ENCODE results near the gene DNAJC7. TPM values are rescaled to one million over a fixed set of nuclear protein-coding genes. Genes with fewer than 3 reads are reported as not detected.

The DNAJC7 gene
- total RNA-seq, 1 donor from 2014 or later, result 85.9 TPM

- no peak for DNase-seq (ENCODE audit: low read depth)
Observed at GRCh38 chr17:41976142-41976768, 41.0 kb downstream of the DNAJC7 start.

GRCh38 chr17:41975099-41976083, 41.8 kb downstream of the DNAJC7 start:
- DNase-seq (ENCODE audit: low read depth), result peak; percentile 49

GRCh38 chr17:41974658-41975057, 42.6 kb downstream of the DNAJC7 start:
- DNase-seq (ENCODE audit: low read depth), result no peak

GRCh38 chr17:41974031-41974430, 43.2 kb downstream of the DNAJC7 start:
- no peak for DNase-seq (ENCODE audit: low read depth)

DNA sequence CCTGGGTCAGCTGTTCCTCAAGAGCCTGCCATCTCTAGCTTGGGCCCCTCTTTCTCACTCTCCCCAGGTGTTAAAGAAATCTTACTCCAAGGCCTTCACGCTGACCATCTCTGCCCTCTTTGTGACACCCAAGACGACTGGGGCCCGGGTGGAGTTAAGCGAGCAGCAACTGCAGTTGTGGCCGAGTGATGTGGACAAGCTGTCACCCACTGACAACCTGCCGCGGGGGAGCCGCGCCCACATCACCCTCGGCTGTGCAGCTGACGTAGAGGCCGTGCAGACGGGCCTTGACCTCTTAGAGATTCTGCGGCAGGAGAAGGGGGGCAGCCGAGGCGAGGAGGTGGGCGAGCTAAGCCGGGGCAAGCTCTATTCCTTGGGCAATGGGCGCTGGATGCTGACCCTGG, 43.8 kb downstream of the DNAJC7 start:
- DNase-seq (ENCODE audit: low read depth), result peak; percentile 78

DNA sequence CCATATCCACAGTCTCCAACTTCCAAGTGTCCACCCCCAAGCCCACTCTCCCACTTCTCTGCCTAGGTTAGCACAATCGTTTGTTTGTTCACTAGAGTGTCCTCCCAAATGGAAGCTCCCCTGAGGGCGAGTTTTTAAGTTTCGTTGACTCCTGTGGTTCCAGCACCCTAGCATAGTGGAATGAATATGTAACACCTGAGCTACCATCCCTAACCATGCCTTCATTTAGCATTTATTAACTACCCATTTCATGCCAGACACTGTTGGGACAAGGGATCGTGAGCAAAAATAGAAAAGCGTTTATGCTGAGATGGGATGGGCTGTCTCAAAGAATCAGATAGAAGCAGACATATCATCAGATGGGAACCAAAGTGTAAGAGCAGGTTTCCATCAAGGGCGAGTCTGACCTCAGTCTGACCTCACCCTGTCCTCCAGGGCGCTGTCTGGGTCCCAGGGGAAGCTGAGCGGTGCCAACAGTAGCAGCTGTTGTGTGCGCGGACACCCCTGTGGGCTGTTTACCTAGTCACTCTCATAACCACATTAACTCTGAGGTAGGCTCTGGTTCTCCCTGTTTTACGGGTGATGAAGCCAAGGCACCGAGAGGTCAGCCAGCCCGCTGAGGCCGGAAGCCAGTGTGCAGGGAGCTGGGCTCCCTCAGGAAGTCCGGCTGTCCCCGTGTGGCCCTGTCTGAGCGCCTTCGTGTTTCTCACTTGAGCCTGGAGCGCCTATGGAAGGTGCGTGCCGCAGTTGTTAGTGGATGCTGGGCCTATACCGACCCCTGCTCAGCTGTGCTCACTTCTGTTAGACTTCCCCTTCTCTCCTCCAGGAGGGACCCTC, 44.5 kb downstream of the DNAJC7 start:
- DNase-seq (ENCODE audit: low read depth), result peak; percentile 89

DNA sequence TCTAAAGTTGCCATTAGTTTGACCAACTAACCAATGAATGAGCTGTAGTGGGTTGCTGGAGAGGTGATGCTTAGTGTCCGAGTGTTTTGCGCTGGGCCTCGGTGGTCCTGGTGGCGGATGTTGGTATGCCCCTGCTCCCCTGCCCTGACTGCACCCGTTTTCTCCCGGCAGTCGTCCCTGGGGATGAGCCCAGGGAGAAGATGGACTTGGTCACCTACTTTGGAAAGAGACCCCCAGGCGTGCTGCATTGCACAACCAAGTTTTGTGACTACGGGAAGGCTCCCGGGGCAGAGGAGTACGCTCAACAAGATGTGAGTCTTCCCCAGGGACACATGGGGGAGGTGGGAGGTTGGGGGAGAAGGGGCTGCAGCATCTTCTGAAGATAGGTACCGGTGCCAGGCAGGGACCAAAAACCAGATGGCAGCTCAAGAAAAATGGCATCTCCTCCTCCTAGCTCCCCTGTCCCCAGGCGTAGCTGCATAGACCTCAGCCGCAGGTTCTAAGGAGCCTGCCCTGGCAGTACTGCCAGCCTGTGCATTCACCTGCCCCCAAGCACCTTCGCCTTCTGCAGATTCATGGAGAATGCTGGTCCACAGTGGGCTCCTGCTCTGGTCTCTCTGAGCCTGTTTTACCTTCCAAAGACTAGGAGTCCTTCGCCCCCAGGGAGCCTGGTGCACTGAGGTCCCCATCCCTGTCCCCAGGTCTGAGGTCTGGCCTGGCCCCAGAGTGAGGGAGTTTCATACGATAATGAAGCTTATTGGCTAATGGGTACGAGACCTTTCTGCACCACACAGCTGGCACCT, 45.3 kb downstream of the DNAJC7 start:
- no peak for DNase-seq (ENCODE audit: low read depth)

- no peak for DNase-seq (ENCODE audit: low read depth)
Observed at GRCh38 chr17:41970901-41971331, 46.3 kb downstream of the DNAJC7 start.

- no peak for DNase-seq (ENCODE audit: low read depth)
Observed at GRCh38 chr17:41968676-41969075, 48.6 kb downstream of the DNAJC7 start.

- no peak for DNase-seq (ENCODE audit: low read depth)
Observed at GRCh38 chr17:41967921-41968578, 49.2 kb downstream of the DNAJC7 start.

- peak; percentile 30 for DNase-seq (ENCODE audit: low read depth)
Observed at GRCh38 chr17:41967141-41967920, 49.9 kb downstream of the DNAJC7 start.

DNA sequence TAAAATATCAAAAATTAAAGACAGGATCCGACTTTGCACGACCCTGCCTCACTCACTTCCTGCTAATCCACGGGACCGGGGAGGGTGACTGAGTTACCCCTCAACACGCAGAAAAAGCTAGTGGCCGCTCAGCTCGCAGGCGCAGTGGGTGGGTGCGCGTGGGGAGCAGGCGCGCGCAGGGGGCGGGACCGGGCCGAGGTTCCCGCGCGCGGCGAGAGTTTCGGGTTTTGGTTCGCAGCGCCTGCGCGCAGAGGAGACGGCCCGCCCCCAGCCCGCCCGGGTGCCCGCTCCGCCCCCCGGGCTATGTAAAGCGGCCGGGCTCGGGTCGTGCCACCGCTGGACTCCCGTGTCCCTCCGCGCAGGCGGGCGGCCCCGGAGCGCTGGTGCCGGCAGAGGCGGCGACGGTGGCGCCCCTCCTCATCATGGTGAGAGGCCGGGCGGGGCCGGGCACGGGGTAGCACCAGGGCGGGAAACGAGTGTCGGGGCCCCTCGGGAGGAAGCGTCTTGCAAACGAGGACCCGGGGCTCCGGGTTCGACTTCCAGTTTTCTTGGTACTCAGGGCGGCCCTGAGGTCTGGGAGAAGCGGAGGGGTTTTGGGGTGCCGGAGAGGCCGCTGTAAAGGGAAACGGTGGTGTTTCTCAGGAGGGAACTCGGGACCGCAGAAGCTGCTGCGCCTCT, 50.6 kb downstream of the DNAJC7 start, which contains the start of gene CNP:
CNP (plus strand) TSS at position 333 of the 678 bp plus-strand sequence; CDS start at position 423, 90 bp downstream.
- DNase-seq (ENCODE audit: low read depth), result peak; percentile 92

- peak; percentile 63 for DNase-seq (ENCODE audit: low read depth)
Observed at GRCh38 chr17:41965694-41966462, 51.4 kb downstream of the DNAJC7 start.

GRCh38 chr17:41962768-41963434, 54.3 kb downstream of the DNAJC7 start:
- DNase-seq (ENCODE audit: low read depth), result peak; percentile 97

- DNase-seq (ENCODE audit: low read depth), result peak; percentile 49
Observed at GRCh38 chr17:41962111-41962510, 55.1 kb downstream of the DNAJC7 start.

- peak; percentile 40 for DNase-seq (ENCODE audit: low read depth)
Observed at GRCh38 chr17:41959336-41960095, 57.7 kb downstream of the DNAJC7 start.

DNA sequence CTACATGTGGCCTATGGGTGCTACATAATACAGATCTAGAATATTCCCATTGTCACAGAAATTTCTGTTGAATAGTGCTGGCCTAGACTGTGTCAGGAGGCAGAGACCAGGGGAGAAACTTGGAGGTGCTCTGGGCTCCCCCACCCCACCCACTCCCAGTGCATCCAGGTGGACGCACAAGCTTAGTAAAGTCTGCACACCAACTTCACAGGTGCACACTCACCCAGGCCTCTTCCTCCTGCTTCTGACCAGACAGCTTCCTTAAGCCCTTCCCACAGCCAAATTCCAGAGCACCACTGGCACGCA, 58.3 kb downstream of the DNAJC7 start:
- DNase-seq (ENCODE audit: low read depth), result no peak

All from myocyte (in vitro differentiated cells).